Kasumi-1 (cell line): Measurements from ENCODE around the gene DYSF.
A peak's percentile ranks its signal among the peaks of the same experiment; 100 is the strongest.

ENCODE experiments used
- DNase-seq, 2 experiments: peaks; one replicate each; lab custom pipeline; 2025; lab: John Stamatoyannopoulos, UW

DYSF gene

DNA sequence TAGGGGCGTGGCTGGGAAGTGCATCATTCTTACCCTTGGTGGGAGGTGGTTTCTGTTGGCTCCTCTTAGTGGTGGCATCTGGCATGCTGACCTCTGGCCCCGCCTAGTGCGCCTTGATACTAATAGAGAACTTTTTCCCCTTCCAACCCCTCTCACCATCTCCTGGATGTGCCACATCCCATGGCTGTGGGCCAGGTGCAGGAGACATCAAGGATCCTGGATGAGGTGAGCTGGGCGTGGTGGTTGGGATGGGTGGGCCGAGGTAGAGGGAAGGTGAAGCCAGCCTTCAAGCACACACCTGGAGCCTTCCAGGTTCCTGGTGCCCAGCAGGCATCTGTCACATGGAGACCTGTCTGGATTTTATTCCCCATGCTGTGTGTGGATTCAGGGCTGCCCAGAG is 149.2 kb downstream of the DYSF start:
- DNase-seq, result no peak

DNA sequence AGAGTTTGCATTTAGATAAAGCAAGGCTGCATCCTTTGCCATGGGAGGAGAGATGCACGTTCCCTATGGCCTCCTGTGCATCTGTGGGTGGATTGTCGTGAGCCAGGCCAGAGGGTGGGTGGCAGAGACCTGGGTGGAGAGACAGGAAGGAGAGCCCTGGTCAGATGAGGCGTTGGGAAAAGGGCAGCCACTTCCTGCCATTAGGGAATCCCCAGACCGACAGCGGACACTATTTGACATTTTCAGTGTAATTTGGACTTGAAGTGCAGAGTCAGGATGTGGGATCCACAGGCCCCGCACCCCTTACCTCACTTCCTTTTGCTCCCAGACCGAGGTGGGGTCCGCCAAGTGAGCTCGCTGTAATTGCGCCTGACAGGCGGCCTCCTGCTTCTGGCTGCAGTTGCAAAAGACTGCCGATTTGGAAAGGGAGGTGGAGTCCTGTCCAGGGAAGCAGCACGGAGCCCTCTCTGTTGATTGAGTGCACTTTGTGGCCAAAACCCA is 150.0 kb downstream of the DYSF start:
- peak in 1 of 2 experiments; percentile 12 for DNase-seq

DNA sequence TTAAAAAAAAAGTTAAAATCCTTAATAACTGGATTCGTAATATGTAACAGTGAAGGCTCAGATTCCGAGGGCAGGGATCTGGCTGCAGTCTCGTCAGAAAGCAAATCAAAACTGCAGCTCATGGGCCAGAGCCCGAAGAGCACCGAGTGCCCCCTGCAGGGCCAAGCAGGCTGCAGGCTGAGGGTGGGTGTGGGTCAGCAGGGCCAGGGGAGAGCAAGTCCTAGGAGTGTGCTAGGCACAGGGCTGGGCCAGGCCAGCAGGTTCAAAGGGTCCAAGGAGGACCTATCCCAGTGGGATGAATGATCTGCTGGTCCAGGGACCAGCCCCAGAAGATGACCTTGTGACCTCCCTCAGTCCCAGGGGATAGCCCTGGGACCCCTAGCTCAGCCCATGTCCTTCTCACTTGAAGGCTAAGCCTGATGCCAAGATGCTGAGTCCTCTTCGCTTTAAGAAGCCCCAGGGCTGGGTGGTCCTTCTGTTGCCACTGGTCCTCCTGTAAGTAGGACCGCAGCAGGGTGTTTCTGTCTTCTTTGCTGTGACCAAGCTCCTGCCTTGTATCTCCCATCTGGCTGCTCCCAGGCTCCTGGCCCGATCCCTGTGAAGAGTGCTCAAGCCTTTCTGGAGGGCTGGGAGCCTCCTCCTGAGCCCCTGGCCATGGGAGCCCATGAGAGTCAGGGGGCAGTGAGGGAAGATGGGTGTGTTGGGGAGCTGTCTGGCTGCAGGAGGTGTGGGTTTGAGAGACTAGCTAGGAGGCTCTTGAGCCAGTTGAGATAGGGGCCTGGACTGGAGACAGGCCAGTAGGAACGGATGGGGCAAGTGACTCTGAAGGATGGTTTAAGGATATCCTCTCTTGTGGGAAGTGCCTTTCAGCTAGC is 150.7 kb downstream of the DYSF start:
- DNase-seq, result no peak

DNA sequence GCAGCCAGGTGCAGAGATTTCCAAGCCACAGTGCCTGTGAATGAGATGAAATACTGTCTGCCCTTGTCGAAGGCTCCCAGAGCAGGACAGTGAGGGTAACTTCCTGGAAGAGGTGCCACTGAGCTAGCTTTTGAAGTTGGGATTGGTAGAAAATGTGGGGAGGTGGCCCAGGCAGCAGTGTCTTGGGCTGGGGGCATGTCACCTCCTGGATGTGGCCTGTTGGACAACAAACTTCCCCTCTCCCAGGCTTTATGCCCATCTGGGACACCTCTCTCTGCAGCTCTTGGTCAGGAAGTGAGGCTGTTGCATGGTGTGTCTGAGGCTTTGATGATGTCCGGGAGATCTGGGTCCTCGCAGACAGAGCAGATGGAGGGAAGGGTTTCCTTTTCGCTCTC is 151.4 kb downstream of the DYSF start:
- peak in 1 of 2 experiments; percentile 14 for DNase-seq

DNA sequence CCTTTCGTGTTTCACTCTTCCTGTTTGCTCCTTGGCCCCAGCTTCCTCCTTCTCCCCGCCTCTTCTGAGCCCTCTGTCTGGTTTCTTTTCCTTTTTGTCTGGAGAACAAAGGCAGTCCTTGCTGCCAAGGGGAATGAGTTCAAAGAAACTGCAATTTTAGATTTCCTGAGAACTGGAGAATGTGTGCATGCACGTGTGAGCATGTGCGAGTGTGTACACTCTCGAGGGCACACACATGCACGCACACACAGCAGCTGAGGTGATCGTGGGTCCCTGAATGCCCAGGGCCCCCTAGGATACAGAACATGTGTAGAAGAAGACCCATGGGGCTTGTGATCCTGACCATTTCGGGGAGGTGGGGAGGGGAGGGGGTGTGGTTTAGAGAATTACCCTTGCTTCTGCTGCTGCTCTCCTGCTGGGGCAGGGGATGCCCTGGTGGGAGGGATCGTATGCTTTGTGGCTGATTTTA is 151.8 kb downstream of the DYSF start:
- no peak for DNase-seq

DNA sequence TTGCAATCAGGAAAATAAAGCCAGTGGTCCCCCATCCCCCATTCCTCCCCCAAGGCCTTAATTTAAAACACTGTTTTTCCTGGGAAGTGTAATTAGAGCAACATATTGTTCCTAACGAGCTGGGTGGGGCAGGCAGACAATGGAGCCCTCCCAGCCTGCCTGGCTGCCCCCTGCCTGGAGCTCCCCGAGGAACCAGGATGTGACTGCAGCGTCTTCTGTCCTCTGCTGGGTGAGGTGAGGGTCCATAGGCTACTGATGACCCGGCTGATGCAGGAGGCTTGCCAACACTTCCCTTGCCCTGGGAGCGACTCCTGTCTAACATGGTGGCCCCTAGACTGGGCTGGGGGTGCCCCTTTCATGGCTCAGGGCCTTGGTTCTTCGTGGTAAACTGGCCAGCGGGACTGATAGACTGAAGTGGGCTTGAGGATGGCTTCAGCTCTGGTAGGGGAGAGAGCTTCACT is 152.4 kb downstream of the DYSF start:
- no peak for DNase-seq

DNA sequence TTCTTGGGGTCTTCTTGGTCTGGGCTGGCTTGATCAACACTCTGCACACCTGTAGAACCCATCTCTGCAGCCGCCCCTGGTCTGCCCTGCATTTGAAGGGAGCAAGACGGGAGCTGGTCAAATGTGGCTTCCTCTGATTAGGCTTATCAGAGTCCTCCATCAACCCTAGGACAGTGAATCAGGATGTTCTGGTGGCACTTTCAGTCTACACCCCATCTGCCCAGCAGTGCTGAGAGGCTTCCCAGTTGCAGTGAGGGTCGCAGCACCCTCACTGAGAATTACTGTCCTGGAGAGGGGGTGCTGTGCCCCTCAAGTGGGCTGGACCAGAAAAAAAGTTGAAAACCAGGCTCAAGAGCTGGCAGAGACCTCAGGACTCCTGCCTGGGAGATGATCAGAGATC is 152.9 kb downstream of the DYSF start:
- no peak for DNase-seq

DNA sequence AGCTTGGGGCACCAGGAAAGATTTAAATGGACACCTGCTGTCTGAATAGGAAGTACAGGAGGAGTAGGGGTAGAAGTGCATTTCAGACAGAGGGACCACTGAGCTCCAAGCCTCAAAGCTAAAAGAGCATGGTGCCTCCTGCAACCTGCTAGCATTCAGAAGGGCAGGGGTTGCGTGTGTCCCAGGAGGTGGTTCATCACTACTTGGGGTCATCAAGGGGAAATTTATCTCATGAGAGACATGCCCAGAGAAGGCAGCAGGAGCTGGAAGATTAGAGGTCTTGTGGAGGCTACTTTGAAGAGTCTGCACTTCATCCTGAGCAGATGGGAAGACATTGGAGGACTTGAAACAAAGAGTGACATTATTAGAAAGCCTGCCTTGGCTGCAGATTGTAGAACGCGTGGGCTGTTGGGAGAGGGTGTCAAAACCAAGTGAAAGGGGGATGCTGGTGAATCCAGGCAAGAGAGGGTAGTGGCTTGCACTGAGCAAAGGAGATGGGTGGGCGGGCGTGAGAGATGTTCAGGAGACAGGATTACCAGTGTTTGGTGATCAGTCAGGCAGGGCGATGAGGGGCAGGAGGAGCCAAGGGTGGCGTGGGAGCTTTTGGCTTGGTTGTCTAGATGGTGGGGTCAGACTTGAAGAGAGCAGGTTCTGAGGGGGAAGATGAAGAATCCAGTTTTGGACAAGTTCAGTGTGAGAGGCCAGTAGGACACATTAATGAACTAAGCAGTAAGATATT is 154.0 kb downstream of the DYSF start:
- no peak for DNase-seq

DNA sequence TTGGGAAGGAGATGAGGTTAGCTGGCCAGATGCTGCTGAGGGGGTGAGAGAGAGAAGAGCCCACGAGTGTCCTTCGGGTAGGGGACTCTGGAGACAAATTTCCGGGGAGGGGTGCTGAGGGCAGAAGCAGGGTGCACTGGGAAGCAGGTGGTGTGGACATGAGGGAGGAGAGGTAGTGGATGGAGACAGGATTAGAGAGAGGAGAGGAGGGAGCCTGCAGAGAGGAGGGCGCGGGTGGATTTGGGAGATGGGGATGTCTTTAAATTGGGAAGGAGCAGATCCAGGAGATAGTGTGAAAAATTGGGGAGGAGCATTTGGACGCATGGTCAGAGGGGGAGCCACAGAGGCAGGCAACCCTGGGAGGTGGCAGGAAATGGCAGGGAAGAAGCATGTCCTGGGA is 154.7 kb downstream of the DYSF start:
- no peak for DNase-seq

DNA sequence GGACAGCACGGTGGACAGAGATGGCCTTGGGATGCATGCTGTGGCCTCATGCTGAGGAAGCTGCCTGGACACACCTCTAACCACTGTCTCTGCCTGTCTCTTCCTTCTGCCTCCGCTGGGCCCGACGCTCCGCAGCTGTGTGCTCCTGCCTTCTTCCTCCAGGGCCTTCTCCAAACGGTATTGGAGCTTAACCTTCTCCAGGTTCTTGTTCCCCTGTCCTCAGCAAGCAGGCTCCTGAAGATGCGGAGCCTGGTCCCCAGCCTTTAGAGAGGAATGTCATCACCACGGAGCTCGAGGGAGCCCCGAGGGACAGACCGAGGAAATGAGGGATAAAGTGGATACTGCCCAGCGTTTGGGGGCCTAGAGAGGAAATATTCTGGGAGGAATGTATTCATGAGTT is 155.1 kb downstream of the DYSF start:
- DNase-seq, result no peak

DNA sequence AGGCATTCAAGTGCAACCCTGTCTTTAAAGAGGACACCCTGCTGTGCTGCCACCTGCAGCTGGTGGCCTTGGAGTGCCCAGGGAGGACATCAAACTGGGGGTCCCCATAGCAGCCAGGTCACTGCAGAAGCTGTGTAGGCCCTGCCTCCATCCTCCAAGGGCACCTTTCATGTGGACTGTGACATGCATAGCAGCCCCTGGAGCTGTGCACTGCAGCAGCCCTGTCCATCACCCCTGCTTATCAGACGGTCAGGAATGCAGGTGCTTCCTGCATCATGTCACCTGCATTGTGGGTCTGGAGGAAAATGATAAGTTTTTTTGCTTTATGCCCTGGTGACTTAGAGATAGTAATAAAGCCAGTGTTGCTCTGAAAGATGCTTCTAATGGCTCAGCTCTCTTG is 155.7 kb downstream of the DYSF start:
- DNase-seq, result no peak

DNA sequence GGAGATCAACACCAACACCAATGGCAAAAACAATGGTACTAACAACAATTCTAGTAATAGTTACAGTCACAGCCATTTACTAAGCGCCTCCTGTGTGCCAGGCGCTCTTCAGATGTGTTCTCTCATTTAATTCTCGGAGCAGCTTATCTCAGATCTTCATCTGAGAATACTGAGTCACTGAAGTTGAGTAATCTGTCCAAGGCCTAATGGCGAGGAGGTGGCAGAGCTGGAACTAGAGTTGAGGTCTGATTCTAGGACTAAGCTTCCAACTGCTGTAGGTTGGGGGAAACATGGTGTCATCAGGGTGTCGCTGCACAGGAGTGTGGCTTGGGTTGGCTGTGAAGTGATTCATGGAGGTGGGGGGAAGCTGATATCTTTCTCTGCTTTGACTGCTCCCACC is 156.1 kb downstream of the DYSF start:
- DNase-seq, result no peak

DNA sequence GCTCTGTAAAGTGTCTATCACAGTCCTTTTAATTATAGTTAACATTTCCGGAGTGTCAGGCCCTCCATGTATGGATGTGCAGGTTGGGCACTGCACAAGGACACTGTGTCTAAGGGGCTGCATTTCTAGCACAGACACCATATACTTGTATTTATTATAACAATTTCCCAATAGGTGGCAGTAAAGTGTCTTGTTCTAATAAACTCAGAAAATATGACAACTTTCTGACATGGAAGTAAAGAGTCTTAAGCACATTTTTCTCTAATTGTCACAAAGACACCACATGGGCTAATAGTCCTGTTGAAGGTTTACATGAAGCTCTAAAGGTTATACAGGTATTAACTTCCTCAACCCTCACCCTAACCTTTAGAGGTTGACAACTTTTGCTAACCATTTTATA is 156.6 kb downstream of the DYSF start:
- DNase-seq, result peak; percentile 48 to 67

DNA sequence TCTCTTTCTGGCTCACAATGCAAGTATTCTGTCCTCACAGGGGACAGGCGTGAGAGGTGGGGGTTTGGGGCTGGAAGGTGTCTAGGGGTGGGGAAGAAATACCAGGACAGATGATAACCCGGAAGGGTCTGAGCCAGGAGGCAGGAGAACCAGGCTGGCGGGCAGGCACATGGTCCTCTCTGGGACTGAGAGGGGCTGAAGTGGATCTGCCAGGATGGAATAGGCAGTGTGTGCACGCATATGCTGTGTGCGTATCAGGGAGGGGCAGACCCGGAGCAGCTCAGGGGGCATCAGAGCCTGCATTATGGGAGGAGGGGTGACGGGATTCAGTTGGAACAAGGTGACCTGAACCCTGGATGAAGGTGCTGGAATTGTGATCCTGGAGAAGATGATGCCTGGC is 157.3 kb downstream of the DYSF start:
- DNase-seq, result no peak

DNA sequence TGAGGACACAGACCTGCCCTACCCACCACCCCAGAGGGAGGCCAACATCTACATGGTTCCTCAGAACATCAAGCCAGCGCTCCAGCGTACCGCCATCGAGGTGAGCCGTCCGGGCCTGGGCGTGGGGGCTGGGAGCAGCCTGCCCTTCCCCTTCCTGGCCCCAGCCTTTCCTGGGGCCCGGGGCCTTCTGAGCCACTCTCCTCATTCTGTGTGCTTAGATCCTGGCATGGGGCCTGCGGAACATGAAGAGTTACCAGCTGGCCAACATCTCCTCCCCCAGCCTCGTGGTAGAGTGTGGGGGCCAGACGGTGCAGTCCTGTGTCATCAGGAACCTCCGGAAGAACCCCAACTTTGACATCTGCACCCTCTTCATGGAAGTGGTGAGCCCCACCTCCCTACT is 157.9 kb downstream of the DYSF start:
- no peak for DNase-seq

DNA sequence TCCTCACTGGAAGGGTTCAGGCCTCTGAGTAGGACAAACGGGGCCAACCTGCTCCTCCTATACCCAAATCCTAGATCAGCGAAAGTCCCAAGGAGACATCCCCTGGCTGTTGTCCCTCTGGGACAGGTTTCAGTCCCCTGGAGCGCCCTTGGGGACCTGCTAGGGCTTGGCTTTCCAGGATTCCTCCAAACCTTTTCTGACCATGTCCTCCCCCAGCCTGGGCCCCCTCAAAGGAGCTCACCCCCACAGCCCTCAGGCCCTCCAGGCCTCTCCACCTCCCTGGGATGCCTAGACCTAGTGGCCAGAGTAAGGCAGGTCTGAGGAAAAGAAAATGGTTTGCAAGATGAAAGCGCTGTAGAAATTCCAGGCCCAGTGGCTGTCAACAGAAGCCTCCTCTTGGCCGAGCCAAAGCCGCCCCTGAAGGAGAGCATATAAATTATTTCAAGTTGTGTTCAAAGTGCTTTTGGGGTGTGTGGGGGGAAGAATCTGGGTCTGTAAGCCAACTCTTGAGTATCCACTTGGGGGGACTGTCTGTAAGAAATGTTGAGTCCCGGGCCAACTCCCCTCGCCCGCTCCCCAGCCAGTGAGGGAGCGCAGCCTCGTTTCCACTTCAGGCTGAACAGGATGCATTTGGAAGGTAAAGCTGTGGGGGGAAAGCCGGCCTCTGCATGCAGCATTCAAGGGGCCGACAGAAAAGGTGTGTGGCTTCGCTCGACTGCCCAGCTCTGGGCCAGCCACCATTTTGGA is 158.6 kb downstream of the DYSF start:
- no peak for DNase-seq

DNA sequence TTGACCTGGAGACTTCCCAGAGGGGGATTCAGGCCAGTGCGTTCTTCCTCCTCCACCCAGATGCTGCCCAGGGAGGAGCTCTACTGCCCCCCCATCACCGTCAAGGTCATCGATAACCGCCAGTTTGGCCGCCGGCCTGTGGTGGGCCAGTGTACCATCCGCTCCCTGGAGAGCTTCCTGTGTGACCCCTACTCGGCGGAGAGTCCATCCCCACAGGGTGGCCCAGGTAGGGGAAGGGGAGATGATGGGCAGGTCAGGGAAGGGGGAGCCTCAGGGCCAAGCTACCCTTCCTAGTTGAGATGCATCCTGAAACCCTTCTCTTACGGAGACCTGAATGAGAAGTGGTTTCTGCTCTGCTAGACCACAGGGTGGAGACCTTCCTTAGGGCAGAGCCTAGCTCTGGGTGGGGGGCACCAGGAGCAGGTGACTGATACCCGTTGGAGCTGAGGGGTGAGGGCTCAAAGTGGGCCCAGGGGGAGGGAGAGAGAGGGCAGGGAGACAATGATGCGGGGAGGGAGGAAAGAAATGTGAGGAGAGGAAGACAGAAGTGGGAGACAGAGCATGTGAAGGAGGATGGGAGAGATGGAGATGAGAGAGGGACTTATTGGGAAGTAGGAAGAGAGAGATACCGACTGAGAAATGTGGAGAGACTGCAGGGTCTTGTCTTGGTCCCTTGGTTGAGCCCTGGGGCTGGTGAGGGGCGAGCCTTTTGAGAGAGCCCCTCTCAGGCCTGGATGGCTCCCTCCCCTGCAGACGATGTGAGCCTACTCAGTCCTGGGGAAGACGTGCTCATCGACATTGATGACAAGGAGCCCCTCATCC is 159.4 kb downstream of the DYSF start:
- no peak for DNase-seq

DNA sequence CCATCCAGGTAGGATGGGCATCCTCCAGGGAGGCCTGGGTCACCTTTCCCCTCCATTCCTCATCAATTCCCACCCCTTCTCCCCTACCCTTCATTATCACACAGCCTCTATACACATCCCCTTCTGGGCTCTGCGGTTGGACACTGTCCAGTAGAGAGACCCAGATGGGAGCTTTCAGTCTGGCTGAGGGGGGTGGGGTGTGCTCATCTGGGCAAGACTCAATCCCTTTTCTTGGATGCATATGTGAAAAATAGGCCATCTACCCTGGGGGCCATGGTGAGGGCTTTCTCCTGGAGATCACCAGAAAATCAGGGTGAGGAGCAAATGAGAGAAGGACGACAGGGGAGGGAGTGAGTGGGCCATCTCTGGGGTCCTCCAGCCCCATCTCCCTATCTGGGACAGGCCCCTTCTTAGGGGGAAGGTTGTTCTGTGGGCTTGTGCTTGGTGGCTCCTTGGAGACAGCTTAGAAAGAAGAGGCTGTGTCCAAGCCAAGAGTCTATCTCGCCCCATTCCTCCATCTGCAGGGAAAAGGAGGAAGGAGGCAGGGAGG is 160.1 kb downstream of the DYSF start:
- no peak for DNase-seq

DNA sequence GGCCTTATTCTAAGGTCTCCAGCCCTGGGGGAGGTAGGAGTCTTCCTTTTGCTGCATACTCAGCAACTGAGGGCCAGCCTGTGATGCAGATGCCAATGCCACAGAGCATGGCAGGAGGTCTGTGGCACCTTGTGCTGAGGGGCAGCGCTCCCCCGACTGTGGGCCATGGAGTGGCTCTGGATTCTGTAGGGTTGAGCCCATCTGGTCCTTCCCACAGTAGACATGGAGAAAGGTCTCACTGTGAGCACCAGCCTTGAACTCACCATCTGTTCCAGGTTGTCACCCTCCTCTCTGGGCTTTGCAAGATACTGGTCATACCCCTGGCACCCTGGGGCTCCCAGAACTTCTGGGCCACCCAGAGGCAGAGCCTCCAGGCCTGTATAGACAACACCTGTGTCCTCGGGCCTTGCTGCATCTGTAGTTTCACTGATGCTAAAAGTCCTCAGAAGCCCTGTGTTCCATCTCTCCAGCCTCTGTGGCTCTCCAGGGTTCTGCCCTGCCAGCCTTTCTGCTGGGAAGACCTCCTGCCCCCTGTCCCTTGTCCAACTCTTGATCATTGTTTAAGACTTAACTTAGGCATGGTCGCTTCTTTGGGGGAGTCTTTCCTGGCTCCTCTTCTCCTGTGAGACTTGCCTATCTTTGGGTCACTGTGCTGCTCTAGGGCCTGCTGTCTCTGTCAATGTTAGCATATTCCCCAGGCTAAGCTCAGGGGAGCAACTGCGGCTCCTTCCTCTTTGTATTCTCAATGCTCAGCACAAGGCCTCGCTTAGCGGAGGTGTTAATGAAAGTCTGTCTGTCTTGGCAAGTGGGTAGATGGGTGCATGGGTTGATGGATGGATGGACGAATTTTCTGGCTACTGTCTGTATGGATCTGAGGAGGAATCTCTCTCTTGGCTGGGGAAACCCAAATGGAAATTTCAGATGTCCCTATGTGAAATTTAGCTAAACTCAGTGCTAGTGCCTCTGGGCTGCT is 160.9 kb downstream of the DYSF start:
- DNase-seq, result no peak
